ENCODE data around the gene ASTL.
"Not testable (repeated sequence)": the region's sequence is repeated elsewhere in the genome, so short reads cannot be mapped to it uniquely, and the experiment has no call there.

The ASTL gene

GRCh38 chr2:96098900-96099590, 39.3 kb downstream of the ASTL start:
- no peak for DNase-seq

DNA sequence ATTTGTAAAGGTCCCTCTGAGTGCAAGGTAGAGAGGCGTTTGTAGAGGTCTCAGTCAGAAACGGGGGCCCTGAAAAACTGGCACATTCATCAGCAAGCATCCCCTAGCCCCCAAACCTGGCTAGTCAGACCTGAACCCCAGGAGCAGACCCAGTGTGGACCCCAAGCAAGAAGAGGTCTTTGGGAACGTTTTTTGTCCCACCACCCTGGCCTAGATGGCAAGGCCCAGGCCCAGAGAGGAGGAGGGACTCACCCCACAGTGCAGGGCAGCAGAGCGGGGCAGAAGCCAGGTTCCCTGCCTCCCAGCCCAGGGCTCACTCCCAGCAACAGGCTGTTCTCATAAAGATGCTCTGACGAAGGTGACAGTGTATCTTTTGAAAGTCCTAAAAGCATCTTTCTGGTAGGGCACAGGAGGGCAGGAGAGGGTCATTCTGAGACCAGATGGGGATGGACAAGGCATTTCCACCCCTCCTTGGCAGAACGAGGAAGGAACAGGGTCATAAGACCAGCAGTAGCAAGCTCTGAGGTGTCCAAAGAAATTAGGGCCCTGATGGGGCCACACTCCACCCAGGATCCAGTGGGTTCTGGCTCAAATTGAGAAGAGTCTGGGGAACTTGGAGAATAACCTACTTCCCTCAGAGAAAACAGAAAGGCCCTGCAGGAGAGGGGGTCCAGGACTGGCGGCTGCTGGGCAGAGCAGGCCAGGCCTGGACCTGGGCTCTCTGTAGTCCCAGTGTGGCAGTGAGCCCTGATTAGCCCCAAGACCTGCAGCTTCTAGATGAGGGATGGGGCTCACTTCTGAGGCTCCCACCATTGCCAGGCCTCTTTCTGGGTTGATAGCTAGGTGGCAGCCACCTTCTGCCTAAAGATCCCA, 40.1 kb downstream of the ASTL start:
- DNase-seq = no peak

- DNase-seq = no peak
Measured at GRCh38 chr2:96097441-96097840, 40.9 kb downstream of the ASTL start.

DNA sequence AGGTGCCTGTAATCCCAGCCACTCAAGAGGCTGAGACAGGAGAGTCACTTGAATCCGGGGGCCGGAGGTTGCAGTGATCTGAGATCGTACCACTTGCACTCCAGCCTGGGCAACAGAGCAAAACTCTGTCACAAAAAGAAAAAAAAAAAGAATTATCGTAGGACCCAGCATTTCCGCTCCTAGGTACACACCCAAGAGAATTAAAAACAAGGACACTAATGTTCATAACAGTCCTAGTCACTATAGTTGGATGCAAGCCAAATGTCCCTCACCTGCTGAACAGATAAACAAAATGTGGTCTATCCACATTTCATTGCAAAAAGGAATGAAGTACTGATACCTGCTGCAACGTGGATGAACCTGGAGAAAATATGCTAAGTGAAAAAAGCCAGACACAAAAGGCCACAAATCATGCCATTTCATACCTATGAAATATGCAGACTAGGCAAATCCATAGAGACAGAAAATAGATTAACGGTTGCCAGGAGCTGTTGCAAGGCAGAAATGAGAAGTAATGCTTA, 43.1 kb downstream of the ASTL start:
- no peak for DNase-seq

DNA sequence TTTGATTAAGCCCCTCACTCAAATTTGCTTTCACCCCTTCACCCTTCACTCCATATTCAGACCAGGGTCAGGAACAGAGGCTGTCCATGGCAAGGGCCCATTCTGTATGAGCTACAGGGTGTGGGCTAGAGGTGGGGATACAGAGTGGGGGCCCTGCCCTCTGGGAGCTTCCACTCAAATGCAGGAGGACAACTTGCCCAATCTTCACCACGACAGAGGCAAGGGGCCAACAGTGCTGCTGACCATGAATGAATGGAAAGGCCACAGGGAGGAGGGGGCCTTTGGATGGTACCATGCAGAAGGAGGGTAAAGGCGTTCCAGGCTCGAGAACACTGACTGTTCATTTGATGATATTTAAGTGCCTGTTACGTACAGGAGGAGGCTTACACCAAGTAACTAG, 44.8 kb downstream of the ASTL start:
- no peak for DNase-seq

DNA sequence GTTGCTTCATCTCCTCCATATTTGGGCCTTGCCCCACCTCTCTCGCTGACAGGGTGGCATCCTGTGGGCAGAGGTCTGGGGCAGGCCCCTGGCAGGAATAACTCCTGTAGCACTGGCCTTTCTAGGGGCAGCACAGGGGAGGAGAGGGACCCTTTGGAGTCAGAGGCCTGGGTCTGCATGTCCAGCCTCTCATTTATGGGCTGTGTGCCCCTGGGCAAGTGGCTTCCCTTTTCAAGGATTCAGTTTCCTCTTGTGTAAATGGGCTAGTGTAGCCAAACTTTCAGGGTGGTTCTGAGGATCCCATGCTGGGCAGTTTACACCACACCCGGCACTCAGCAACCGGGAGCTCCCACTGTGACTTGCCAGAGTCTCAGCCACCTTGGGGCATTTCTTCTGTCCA, 45.4 kb downstream of the ASTL start:
- no peak for DNase-seq

GRCh38 chr2:96092573-96092877, 45.8 kb downstream of the ASTL start:
- no peak for DNase-seq

- DNase-seq = no peak
Measured at GRCh38 chr2:96091711-96092572, 46.4 kb downstream of the ASTL start.

DNA sequence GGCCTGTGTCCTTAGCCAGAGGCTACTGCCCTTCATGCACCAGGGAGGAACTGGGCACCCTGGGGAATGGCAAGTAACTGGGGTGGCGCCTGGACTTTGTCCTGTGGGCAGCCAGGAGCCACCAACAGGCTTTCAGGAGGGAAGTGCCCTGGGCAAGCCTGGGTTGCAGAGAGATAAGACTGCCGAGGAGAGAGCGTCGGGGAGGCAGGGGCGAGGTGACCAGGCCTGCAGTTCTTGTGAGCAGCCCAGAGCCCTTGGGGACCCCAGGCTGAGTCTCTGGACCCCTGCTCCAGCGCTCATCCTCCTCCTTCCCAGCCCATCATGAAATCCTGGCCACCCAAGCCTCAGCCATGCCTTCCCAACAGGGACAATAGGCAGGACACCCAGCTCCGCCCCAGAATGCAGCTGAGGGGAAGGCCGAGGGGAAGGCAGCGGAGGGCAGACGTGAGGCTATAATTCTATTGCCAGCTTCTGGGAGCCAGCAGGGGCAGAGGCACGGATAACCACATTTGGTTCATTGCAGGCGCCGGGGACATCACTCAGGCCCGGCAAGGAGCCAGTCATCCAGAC, 47.1 kb downstream of the ASTL start:
- no peak for DNase-seq

DNA sequence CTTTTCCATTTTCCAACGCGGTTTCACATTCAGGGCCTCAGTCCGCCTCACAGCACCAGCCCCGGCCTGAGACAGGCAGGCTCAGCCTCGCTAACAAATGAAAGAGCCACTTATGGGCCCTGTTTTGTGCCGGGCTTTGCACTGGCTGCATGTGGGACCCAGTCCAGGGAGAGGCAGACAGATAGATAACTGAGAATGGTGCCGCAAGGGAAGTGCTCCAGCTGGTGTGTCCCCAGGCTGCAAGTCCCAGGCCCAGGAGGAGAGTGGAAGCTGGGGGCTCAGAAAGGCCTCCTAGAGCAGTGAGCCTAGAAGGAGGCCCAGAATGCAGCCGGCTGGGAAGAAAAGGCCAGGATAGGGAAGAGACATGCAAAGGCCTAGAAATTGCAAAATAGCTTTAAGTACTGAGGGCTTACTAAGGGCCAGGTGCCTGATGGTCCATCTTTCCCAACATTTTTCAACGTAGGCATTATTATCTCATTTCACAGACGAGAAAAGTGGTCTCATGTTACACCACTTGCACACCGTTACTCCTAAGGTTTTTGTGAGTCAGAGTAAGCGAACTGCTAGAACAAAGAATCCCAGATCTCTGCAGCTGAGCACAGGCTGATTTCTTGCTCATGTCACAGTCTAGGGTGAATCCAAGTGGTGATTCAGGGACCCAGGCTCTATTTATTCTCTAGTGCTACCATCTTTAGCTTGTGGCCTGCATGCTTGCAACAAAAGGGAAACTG, 47.9 kb downstream of the ASTL start:
- DNase-seq = no peak

DNA sequence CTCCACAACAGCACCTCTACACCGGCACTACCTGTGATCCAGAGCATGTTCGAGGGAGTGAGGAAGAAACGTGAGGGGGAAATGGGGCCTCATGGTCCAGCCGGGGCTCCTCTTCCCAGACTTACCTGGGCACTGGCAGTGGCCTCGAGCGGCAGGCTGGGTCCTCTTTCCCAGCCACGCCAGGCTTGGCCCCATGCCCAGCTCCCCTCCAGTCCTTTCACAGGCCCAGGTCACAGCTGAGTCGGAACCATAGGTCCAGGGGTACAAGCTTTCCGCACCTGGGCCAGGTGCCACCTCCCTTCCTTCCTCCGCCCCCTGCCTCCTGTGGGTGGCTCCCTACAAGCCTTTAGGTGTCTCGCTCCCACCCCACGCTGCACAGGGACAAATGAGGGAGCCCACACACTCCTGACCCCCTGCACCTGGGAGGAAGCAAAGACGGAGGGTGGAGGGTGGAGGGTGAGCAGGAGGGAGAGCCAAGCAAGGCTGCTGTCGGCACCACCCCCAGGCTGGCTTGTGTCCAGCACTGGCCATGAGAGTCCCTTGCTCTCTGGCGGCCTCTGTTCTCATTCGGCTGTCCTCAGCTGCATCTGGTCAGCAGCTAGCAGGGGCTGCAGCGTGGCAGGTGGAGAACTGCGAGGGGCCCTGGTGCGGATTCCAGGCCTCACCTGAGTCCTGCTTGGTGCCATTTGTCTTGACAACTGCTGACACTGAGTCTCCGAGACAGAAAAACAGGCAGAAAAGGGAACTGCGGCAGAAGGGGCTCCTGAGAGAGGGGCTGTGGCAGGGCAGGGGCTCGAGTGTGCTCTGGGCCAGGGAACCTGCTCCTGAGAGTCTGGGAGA, 48.7 kb downstream of the ASTL start:
- DNase-seq = no peak

DNA sequence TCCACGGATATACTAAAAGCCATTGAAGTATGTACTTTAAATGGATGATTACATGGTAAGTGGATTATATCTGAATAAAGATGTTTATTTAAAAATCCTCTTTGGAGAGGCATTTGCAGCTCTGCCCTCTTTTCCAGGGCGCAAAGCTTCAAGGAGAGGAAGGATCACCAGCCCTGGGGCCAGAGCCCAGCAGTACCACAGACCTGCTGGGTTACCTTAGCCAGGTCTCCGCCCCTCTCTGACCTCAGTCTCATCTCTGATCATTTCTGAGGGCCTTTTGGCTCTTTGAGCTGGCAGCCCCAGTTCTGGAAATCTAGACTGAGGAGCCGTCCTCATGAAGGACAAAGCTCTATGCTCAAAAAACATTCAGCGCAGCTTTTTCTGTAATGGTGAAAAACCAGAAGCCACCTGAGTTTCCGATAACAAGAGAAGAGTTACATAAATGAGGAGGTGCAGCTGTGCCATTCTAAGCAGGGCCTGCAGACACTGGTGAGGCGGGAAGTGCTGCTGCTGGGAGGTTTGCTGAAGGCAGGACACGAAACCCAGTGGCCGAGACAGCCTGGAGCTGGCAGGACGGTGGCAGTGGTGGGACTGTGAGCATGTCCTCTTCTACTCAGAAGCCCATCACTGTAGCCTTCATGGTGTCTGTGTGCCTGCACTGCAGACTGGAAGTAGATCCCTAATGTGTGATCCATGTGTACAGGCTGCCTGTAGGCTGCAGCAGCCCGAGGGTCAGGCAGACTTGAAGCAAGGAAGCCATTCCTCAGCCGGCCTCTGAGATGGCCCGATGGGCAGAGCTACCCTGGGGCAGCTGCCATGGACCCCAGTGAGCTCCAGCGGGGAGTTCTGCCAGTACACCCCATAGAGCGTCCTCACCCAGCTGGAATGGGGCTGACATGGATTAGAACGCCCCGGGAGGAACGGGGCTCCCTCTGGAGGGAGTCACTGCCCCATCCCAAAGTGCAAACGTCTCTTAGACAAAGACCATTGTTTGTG, 49.7 kb downstream of the ASTL start:
- no peak for DNase-seq

GRCh38 chr2:96087130-96087529, 51.2 kb downstream of the ASTL start:
- no peak for DNase-seq

DNA sequence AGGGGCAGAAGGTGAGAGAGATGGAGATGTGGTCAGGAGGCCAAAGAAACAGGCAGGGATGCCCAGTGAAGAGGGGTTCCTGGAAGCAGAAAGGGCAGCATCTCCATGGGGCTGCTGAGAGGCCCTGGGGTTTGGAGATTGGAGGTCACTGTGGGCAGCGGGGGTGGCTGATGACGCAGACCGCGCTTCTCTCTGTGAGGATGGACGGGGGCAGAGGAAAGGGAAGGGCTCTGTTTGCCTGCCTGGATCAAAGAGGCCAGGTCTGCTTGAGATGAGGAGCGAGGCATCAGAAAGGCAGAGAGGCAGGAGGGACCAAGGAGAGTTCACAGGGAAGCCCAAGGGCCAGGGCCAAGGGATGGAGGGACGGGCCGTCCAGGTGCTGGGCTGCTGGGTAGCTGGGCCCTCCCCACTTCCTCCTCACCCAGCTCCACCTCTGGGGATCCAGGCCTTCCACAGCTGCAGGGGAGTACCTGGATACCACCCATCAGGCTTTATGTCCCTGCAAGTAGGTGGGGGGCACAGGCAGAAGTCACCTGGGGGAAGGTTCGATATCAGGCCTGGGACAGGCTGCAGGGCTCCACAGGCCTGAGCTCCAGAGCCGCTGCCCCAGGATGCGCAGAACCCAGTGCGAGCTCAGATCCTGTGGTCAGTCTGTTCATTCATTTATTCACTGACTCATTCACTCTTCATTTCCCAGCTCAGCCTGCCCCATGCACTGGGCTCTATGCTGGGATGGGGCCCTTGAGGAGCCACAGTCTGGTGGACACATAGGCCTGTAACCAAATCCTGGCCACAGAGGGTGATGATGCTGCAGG, 52.6 kb downstream of the ASTL start:
- DNase-seq = no peak

DNA sequence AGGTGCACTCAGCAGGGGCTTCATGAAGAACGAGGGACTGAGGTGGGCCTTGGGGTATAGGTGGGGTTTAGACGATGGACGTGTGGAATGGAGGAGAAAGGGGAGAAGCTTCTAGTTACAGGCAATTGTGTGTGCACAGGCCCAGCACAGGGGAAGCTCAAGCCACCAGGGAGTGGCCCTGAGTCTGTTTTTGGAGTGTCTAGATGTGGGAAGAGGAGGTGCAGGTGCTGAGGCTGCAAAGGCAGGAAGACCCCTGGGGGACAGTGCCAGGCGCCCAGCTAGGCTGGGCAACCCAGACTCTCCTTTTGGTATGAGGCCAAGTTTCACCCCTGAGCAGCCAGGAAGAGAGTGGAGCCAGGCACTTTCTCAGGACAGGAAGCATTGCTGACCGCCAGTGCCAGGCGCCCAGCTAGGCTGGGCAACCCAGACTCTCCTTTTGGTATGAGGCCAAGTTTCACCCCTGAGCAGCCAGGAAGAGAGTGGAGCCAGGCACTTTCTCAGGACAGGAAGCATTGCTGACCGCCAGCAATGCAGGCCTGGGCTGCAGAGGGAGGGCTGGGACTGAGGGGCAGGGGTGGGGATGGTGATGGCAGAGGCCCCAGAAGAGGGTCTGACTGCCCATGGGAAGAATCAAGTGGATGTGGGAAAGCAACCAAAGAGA, 53.3 kb downstream of the ASTL start:
- not testable (repeated sequence) for DNase-seq

GRCh38 chr2:96083989-96084857, 54.1 kb downstream of the ASTL start:
- no peak for DNase-seq
